AG04450 (cell line): ENCODE measurements around the gene PRRT2. TPM values are rescaled to one million over a fixed set of nuclear protein-coding genes. Genes with fewer than 3 reads are reported as not detected.
"Not testable (repeated sequence)": the region's sequence is repeated elsewhere in the genome, so short reads cannot be mapped to it uniquely, and the experiment has no call there.

Source experiments
- CTCF ChIA-PET: fragments of 300-600, 350-600 bp; formaldehyde crosslinking; extraction: SDS; loops from one replicate; lab custom pipeline; 2022; ENCODE audit warnings: antibody characterized with exemption, inconsistent platforms; lab: Charles Lee
- POLR2A ChIA-PET: fragments of 350-600 bp; formaldehyde crosslinking; extraction: SDS; loops from one replicate; lab custom pipeline; 2021; ENCODE audit warnings: antibody characterized with exemption, inconsistent platforms; lab: Yijun Ruan, JAX
- DNase-seq: peaks from one replicate; pipeline ENCODE4 v3.0.0-alpha.2; 2011; ENCODE audit warnings: low read depth, low spot score
- H3K27ac ChIP-seq: one replicate; pipeline ENCODE4 v1.5.1; 2012; ENCODE audit warnings: low read depth, low read length, control low read depth
- H3K27me3 ChIP-seq: one replicate; pipeline ENCODE4 v1.6.0; 2012; ENCODE audit warnings: low read length; ENCODE audit not compliant: control insufficient read depth, insufficient read depth
- H3K4me3 ChIP-seq: 2 replicates; pipeline ENCODE4 v1.5.1; 2011; ENCODE audit warnings: mild to moderate bottlenecking, low read depth, low read length, control low read depth
- H3K9me3 ChIP-seq: 2 replicates; pipeline ENCODE4 v1.5.1; 2012; ENCODE audit warnings: low read length; ENCODE audit not compliant: control insufficient read depth, insufficient read depth
- polyA plus RNA-seq: library from polyadenylated mRNA; depleted of rRNA; stranded (reverse); fragments of >200 nt; gene quantifications from 2 replicates; pipeline ENCODE4 v1.2.3, GENCODE V29; 2011
- TF ChIP-seq, protein P1 (sequence below): IDR thresholded peaks from 2 replicates; pipeline ENCODE4 v1.5.1; 2011; ENCODE audit warnings: low read depth, low read length, control low read depth, inconsistent platforms

Gene PRRT2
- polyA plus RNA-seq, 1 experiment, result 5.7 TPM

DNA sequence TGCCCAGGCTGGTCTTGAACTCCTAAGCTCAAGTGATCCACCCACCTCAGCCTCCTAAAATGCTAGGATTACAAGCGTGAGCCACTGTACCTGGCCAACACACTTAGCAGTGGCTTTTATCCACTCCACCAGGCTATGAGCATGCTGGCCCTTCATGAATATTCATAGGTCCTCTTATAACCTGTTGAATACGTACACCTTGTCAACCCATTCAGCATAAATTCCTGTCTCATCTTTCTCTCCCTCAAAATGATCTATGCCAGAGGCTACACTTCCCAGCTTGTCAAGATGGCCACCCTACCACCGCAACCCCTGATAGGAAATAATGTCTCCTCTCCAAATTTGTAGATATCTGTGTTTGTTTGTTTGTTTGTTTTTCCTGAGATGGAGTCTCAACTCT, 44.9 kb upstream of the PRRT2 start:
- no peak for DNase-seq
- ChIA-PET CTCF (no interaction called here), POLR2A (no interaction called here)
- peaks cover 12% of the 10 kb centered on the region for H3K27me3 ChIP-seq
- H3K4me3 ChIP-seq, result no peak overlapping the region
- H3K27ac ChIP-seq, result no peak overlapping the region
- TF ChIP-seq, protein P1, sequence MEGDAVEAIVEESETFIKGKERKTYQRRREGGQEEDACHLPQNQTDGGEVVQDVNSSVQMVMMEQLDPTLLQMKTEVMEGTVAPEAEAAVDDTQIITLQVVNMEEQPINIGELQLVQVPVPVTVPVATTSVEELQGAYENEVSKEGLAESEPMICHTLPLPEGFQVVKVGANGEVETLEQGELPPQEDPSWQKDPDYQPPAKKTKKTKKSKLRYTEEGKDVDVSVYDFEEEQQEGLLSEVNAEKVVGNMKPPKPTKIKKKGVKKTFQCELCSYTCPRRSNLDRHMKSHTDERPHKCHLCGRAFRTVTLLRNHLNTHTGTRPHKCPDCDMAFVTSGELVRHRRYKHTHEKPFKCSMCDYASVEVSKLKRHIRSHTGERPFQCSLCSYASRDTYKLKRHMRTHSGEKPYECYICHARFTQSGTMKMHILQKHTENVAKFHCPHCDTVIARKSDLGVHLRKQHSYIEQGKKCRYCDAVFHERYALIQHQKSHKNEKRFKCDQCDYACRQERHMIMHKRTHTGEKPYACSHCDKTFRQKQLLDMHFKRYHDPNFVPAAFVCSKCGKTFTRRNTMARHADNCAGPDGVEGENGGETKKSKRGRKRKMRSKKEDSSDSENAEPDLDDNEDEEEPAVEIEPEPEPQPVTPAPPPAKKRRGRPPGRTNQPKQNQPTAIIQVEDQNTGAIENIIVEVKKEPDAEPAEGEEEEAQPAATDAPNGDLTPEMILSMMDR, result no peak
- H3K9me3 ChIP-seq, result no peaks in the 10 kb centered on the region

DNA sequence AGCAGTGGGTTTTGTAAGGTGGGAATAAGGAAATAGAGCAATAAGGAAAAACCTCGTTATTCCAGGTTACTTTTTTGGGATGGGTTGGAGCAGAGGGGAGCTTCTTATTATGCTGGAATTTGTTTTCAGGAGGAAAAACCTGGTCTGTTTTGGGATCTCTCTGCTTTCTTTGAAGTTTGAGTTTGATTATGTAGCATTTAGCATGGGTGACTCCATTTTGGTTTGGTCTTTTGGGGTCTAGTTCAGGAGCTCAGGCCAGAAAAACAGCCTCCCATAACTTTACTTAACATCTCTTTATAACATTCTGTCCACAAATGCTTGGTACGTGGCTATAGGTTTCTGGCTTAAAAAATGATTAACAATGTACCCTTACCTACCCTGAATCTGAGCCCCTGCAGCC, 42.5 kb upstream of the PRRT2 start:
- Histone ChIP-seq H3K9me3 (no peaks in the 10 kb centered on the region), H3K27me3 (peaks cover 8% of the 10 kb centered on the region), H3K4me3 (no peak overlapping the region), H3K27ac (no peak overlapping the region)
- CTCF ChIA-PET, result interaction anchor here (0.6 to 1.3 kb wide), 3 partner anchors 15 to 46 kb away, joined by 3 to 5 read pairs (median 3); partner anchors contain the start of gene KIF22
- DNase-seq, result no peak
- TF ChIP-seq, protein P1, result no peak
- POLR2A ChIA-PET, result interaction anchor here (0.6 kb wide), 1 partner anchor 21 kb away, joined by 3 read pairs; the partner anchor contains the start of gene KIF22

- Histone ChIP-seq H3K27me3 (peaks cover 4% of the 10 kb centered on the region), H3K4me3 (no peak overlapping the region), H3K27ac (no peak overlapping the region), H3K9me3 (no peaks in the 10 kb centered on the region)
- CTCF ChIA-PET, result interaction anchor here (0.6 to 1.3 kb wide), 3 partner anchors 20 to 788 kb away, joined by 3 to 4 read pairs (median 3); partner anchors contain the start of gene KIF22
- DNase-seq, result no peak
- TF ChIP-seq, protein P1, result no peak
- POLR2A ChIA-PET, result no interaction called here
Measured at GRCh38 chr16:29770250-29770929, 41.6 kb upstream of the PRRT2 start.

DNA sequence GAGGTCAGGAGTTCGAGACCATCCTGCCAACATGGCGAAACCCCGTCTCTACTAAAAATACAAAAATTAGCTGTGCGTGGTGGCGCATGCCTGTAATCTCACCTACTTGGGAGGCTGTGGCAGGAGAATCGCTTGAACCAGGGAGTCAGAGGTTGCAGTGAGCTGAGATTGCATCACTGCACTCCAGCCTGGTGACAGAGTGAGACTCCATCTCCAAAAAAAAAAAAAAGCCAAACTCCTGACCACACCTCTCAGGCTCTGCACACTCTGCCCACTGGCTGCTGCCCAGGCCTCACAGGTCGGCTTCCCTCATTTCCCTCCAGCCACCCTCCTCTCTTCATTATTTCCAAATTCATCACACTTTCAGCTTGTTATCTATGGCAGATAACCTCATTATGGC, 39.7 kb upstream of the PRRT2 start:
- H3K9me3 ChIP-seq, H3K27ac ChIP-seq, H3K27me3 ChIP-seq, POLR2A ChIA-PET, H3K4me3 ChIP-seq, DNase-seq, CTCF ChIA-PET: not testable (repeated sequence)

DNA sequence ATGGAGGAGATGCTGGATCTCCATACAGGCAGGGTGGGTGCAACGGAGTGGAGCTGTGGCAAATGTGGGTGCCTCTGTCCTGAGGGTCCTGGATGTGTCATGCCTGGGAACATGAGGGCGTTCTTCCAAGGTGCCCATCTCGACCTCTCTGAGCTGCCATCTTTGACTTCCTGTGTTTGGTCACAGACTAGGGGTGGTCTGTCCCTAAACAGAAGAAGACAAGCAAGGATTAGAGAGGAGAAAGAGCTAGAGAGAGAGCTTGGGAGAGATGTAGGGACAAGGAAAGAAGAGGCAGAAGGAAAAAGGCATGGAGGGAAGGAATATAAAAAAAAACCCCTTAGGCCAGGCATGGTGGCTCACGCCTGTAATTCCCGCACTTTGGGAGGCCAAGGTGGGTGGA, 37.3 kb upstream of the PRRT2 start:
- no peak for DNase-seq
- peaks cover 14% of the 10 kb centered on the region for H3K27me3 ChIP-seq
- H3K27ac ChIP-seq, result no peak overlapping the region
- ChIA-PET POLR2A (no interaction called here), CTCF (interaction anchor here (0.6 kb wide), 1 partner anchor 17 kb away, joined by 3 read pairs; no protein-coding TSS in a partner anchor)
- TF ChIP-seq, protein P1, result no peak
- H3K9me3 ChIP-seq, result no peaks in the 10 kb centered on the region
- H3K4me3 ChIP-seq, result no peak overlapping the region
